Measurements from ENCODE around the gene MAFG.

MAFG gene

GRCh38 chr17:81935709-81936084 is 8.2 kb upstream of the MAFG start:
- DNase-seq, result no peak

GRCh38 chr17:81934850-81935708 is 7.5 kb upstream of the MAFG start:
- DNase-seq, result no peak

DNA sequence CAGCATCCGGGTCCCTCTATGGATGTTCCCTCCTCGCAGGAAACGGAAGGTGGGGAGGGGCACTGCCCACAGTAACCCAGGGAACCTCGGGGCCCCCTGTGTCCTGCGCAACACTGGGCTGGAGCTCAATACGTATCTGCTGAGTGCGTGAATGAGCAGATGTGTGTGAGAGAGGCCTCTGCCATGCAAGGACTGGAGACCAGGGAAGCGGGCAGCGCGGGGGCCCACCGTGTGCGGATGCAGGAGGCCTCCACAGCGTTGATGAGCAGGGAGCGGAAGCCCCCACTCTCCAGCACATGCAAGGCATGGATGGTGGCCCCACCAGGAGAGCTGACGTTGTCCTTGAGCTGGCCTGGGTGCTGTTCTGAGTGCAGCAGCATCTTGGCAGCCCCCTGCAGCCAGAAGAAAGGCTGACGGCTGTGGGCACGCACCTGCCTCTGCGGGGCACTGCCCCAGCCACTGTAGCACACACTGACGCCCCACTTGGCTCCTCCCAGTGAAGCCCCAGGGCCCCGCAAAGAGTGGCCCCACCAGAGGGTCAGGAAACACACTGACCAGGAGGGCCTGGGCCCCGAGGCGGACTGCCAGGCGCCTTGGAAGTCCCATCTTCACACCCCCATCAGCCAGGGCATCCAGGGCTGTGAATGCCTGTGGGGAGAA is 6.7 kb upstream of the MAFG start:
- DNase-seq, result no peak

- DNase-seq, result no peak
Observed at GRCh38 chr17:81933178-81933699, 5.7 kb upstream of the MAFG start.

GRCh38 chr17:81932333-81932983 is 4.9 kb upstream of the MAFG start:
- no peak for DNase-seq

- DNase-seq, result peak; percentile 46
Observed at GRCh38 chr17:81931557-81932332, 4.2 kb upstream of the MAFG start.

DNA sequence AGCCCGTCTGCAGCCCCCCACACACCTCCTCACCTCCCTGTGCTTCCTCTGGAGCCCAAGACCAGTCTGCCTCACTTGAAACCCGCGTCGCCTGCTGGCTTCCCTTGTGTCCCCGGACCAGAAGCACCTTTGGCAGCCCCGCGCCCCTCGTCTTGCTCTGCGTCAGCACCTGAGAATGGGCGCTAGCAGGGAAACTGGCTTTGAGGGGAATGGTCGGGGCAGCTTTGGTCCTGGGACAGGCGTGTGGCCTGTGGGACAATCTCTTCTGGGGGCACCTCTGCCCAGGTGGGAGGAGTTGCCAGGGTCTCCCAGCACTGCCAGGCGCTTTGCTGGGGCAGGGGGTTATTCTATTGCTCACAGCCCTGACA is 3.6 kb upstream of the MAFG start:
- DNase-seq, result no peak

GRCh38 chr17:81930142-81931125 is 2.9 kb upstream of the MAFG start:
- DNase-seq, result no peak

DNA sequence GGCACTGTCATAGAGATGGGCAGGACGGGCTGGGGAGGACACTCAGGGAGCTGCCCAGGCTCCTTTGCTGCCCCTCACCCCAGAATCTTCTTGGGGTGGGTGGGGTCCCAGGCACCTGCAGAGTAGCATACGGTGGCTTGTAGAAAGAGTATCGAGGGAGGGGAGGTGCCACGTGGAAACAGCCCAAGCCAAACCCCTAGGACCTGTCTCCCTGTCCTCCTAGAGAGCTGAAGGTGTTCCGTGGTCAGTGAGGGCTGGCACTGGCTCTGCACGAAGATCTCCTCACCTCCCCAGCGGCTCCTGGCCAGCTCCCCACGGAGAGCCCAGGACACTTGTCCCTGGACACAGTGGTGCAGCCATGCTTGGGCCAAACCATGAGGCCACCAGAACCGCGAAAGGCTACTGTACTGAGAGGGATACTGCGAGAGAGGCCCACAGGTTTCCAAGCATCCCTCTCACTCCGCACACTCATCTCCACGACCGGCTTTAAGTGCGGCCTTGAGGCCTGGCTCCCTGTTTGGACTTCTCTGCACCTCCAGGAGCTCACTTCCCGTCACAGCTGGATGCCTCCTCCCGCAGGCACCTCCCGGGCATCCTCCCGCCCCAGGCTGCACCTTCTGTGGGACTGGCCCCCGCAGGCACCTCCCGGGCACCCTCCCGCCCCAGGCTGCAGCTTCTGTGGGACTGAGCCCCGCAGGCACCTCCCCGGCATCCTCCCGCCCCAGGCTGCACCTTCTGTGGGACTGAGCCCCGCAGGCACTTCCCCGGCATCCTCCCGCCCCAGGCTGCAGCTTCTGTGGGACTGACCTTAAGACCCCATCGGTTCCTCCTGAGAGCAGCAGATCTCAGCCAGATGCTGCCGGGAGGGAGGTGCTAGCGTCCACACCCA is 2.0 kb upstream of the MAFG start:
- no peak for DNase-seq

DNA sequence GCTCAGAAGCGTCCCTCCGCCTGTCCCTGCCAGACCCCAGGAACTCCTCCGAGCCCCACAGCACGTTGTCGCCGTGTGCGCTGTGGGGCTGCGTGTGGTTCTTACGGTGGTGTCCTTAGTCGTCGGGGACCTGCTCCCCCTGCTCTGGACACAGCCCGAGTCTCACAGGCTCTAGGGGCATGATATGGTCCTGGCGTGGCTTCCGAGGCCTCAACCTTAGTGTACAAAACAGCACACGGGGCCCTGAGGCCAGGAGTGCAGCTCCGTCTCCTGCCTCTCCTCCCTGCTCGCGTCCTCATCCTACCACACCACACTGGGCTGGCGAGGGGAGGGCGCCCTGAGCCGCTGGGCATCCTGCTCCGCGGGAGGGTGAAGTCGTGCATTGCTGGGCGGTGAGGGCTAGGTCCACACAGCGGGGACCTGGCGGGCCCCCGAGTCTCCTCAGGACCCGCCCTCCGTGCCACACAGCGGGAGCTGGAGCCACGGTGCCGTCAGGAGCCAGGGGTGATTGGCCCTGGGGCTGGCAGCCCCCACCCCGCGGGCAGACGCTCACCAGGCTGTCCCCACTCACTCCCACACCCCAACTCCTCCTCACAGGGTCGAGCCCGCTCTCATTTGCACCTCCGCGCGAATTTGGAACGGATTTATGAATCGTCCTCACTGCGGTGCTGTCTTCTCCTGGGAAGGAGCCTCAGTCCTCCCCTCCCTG is 1.2 kb upstream of the MAFG start:
- no peak for DNase-seq

DNA sequence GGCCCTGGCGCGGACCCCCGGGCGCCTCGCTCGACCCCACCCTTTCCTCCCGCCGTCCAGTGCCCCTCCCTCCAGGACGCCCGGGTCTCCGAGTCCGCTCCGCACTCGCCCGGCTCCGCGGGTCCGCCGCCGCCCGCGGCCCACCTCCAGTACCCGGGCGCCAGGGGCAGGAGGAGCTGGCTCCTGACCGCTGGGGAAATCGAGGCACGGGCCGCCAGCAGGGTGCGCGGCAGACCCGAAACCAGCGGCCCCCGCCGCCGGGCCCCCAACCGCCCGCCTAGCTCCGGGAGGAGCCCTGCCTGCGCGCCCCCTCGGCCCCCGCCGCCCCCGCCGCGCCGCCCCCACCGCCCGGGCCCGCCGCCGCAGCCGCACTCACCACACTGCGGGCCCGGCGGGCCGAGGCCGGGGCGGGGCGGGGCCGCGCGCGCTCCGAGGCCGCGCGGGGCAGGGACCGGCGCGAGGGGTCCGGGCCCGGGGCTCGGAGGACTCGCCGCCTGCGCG is 333 bp downstream of the MAFG start:
- DNase-seq, result no peak

GRCh38 chr17:81926451-81927151 is 934 bp downstream of the MAFG start:
- no peak for DNase-seq

DNA sequence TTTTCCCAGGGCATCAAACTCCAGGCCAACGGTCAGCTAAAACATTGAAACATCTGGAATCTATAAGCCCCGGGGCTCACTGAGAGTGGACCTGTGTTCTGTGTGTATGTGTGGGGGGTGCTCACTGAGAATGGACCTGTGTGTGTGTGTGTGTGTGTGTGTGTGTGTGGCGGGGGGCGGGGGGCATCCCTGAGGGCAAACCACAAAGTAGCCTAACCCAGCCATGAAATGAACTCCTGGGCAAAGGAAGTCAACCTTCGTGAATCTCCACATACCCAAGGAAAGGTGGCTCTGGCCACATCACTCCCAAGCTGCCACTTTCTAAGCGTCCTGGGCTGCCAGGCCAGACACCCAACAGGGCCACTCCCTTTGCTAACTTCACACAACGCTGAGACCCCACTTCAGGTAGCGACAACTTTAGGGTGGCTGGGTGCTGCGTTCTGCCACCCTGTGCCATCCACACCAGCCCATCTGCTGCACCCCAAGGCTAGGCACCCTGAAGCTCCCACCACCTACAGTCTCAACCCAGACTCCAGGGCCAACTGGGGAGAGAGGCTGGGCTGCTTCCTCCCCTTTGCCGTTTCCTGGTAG is 1.6 kb downstream of the MAFG start:
- no peak for DNase-seq

- no peak for DNase-seq
Observed at GRCh38 chr17:81924557-81925532, 2.7 kb downstream of the MAFG start.

GRCh38 chr17:81923302-81924260 is 4.0 kb downstream of the MAFG start:
- DNase-seq, result no peak

All from DMS 273 treated with DMSO at 0.1 percent for 48 hours (cell line).